Vagina (tissue), 2 donors: ENCODE results near the gene TMEM81. TPM values are rescaled to one million over a fixed set of nuclear protein-coding genes. Genes with fewer than 3 reads are reported as not detected.

Experiments used
- DNase-seq, 2 donors: peaks; one replicate each; pipeline ENCODE4 v3.0.0-alpha.2; 2017; ENCODE audit errors: extremely low spot score in 2 of 2
- H3K27ac ChIP-seq: fragments of 200-600 bp; sonication (generic); one replicate; pipeline ENCODE4 v1.5.1; 2019
- H3K27me3 ChIP-seq: fragments of 200-600 bp; sonication (generic); one replicate; pipeline ENCODE4 v1.5.1; 2019
- H3K36me3 ChIP-seq, 2 donors: fragments of 200-600 bp; sonication (generic); one replicate each; pipeline ENCODE4 v1.5.1; 2017 to 2019
- H3K4me1 ChIP-seq: fragments of 200-600 bp; sonication (generic); one replicate; pipeline ENCODE4 v1.5.1; 2019
- H3K4me3 ChIP-seq, 2 donors: fragments of 200-600 bp; sonication (generic); 1 replicate in 1 of 2; 2 replicates in 1 of 2; pipeline ENCODE4 v1.5.1; 2016 to 2019
- H3K9me3 ChIP-seq: fragments of 200-600 bp; sonication (generic); one replicate; pipeline ENCODE4 v1.5.1; 2019
- CTCF ChIP-seq, 3 experiments: fragments of 450-650 bp in 2 of 3; fragments of 200-600 bp in 1 of 3; sonication (generic) in 1 of 3; IDR thresholded peaks; one replicate each; pipeline ENCODE4 v1.5.1; 2017 to 2019; ENCODE audit warnings: antibody characterized with exemption in 3 of 3, mild to moderate bottlenecking in 2 of 3, moderate library complexity in 2 of 3
- POLR2A ChIP-seq, 2 donors: fragments of 450-650 bp; IDR thresholded peaks; one replicate each; pipeline ENCODE4 v1.6.1; 2017; ENCODE audit warnings: antibody characterized with exemption in 2 of 2, mild to moderate bottlenecking in 2 of 2, moderate library complexity in 2 of 2
- POLR2AphosphoS5 ChIP-seq, 2 donors: sonication (generic); formaldehyde crosslinking; IDR thresholded peaks; one replicate each; pipeline ENCODE4 v1.9.0; 2017; ENCODE audit warnings: antibody characterized with exemption in 2 of 2, mild to moderate bottlenecking in 2 of 2, low read depth in 1 of 2; ENCODE audit not compliant: insufficient read depth in 1 of 2
- intact Hi-C: fragments of 100-400 bp; cut with DNase I; formaldehyde crosslinking; loops from one replicate; pipeline ENCODE4 v1.15.1; 2023
- total RNA-seq: library from RNA; depleted of rRNA; stranded (reverse); fragments of >200 nt; gene quantifications from one replicate; pipeline ENCODE4 v1.2.3, GENCODE V29; 2016

TMEM81 gene
- total RNA-seq, 1 donor from 2014 or later = 3.9 TPM

DNA sequence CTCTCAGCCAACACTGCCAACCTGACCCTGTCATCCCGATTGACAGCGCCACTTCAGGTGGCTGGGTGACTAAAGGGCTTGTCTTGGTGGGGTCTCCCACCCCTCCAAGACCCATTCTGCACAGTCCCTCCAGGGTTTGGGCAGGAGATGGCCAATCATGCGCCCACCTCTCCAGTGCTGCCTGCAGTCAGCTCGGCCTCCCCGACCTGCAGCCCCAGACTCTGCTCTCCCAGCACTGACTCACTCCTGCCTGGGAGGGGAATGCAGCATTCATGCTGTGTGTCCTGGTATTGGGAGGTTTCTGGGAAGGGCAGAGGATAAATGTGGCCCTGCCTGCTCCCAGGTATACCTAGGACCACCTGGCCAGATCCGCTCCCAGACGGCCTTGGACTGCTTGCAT is 9.7 kb downstream of the TMEM81 start:
- H3K9me3 ChIP-seq = no peaks in the 10 kb centered on the region
- peak in 1 of 2 donors; percentile 84 for DNase-seq
- H3K27ac ChIP-seq = no peak overlapping the region
- no peaks in the 10 kb centered on the region for H3K4me1 ChIP-seq
- H3K27me3 ChIP-seq = no peaks in the 10 kb centered on the region
- H3K4me3 ChIP-seq = no peak overlapping the region
- no peaks in the 10 kb centered on the region for H3K36me3 ChIP-seq
- intact Hi-C loops = no loop called here
- TF ChIP-seq POLR2AphosphoS5 (IDR thresholded peaks at IDR 0.05; ENCODE audit: insufficient read depth in 1 of 2, low read depth in 1 of 2) (no peak), CTCF (IDR thresholded peaks at IDR 0.05) (no peak), POLR2A (IDR thresholded peaks at IDR 0.05) (no peak)

- TF ChIP-seq CTCF (IDR thresholded peaks at IDR 0.05) (no peak), POLR2A (IDR thresholded peaks at IDR 0.05) (no peak), POLR2AphosphoS5 (IDR thresholded peaks at IDR 0.05; ENCODE audit: insufficient read depth in 1 of 2, low read depth in 1 of 2) (no peak)
- peak in 1 of 2 donors; percentile 84 for DNase-seq
- Histone ChIP-seq H3K27me3 (no peaks in the 10 kb centered on the region), H3K36me3 (no peaks in the 10 kb centered on the region), H3K4me3 (no peak overlapping the region), H3K9me3 (no peaks in the 10 kb centered on the region), H3K4me1 (no peaks in the 10 kb centered on the region), H3K27ac (no peak overlapping the region)
- intact Hi-C loops = no loop called here
These were observed 10.2 kb downstream of the TMEM81 start for GRCh38 chr1:205074084-205074483.

DNA sequence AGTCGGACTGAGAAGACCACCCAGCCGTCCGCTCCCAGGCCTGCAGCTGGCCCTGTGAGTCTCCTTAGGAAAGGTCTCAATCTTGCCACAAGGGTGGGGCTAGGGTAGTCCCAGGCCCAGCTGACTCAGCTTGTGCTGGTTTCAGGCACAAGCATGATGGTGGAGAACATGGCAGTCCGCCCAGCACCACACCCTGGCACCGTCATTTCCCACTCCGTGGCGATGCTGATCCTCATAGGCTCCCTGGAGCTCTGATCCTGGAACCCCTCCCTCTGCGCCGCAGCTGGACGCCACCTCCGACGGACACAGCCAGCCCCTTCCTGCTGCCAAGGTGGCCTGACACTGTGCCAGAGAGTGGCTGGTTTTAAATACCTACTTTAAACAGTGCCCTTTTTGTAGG is 10.7 kb downstream of the TMEM81 start:
- Histone ChIP-seq H3K27ac (no peak overlapping the region), H3K36me3 (no peaks in the 10 kb centered on the region), H3K4me3 (no peak overlapping the region), H3K9me3 (no peaks in the 10 kb centered on the region), H3K27me3 (no peaks in the 10 kb centered on the region), H3K4me1 (no peaks in the 10 kb centered on the region)
- intact Hi-C loops = no loop called here
- peak in 1 of 2 donors; percentile 49 for DNase-seq
- TF ChIP-seq CTCF (IDR thresholded peaks at IDR 0.05) = no peak
- TF ChIP-seq POLR2AphosphoS5 (IDR thresholded peaks at IDR 0.05; ENCODE audit: insufficient read depth in 1 of 2, low read depth in 1 of 2) = no peak
- TF ChIP-seq POLR2A (IDR thresholded peaks at IDR 0.05) = no peak

- intact Hi-C loops = no loop called here
- DNase-seq = peak in 1 of 2 donors; percentile 67
- no peaks in the 10 kb centered on the region for H3K36me3 ChIP-seq
- H3K27ac ChIP-seq = no peak overlapping the region
- no peak overlapping the region for H3K4me3 ChIP-seq
- no peaks in the 10 kb centered on the region for H3K4me1 ChIP-seq
- H3K27me3 ChIP-seq = no peaks in the 10 kb centered on the region
- no peaks in the 10 kb centered on the region for H3K9me3 ChIP-seq
- no peak for TF ChIP-seq POLR2A (IDR thresholded peaks at IDR 0.05)
These were observed 11.4 kb downstream of the TMEM81 start for GRCh38 chr1:205072881-205073280.

DNA sequence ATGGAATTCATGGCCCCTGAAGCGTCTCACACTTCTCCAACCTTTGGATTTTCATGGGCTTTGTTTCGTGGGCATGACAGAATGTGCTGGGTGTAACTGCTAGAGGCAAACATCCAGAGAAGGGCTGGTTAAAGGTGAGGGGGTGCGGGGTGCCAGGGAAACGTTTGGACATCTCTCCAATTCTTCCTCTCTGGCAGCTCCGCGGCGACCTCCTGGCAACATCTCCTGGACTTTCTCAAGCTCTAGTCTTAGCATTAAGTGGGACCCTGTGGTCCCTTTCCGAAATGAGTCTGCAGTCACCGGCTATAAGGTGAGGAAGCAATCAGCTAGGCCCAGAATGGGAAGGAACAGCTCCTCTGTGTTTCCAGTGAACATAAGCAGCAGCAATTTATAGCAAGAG is 12.0 kb downstream of the TMEM81 start:
- Histone ChIP-seq H3K36me3 (no peaks in the 10 kb centered on the region), H3K9me3 (no peaks in the 10 kb centered on the region), H3K27ac (no peak overlapping the region), H3K27me3 (no peaks in the 10 kb centered on the region), H3K4me1 (no peaks in the 10 kb centered on the region), H3K4me3 (no peak overlapping the region)
- intact Hi-C loops = no loop called here
- TF ChIP-seq POLR2A (IDR thresholded peaks at IDR 0.05) (no peak), CTCF (IDR thresholded peaks at IDR 0.05) (no peak), POLR2AphosphoS5 (IDR thresholded peaks at IDR 0.05; ENCODE audit: insufficient read depth in 1 of 2, low read depth in 1 of 2) (no peak)
- DNase-seq = peak in 1 of 2 donors; percentile 52

DNA sequence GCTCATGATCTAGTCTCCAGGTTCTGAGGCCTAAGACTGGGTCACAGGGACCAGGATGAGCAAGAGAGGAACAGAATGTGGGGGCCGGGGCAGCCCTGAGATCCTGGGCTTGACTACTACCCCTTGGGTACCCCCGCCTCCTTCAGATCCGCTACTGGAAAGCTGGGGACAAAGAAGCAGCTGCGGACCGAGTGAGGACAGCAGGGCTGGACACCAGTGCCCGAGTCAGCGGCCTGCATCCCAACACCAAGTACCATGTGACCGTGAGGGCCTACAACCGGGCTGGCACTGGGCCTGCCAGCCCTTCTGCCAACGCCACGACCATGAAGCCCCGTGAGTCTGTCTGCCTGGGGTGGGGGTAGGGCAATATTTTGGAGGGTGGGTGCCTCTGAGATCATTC is 12.5 kb downstream of the TMEM81 start:
- H3K4me1 ChIP-seq = no peaks in the 10 kb centered on the region
- no peak overlapping the region for H3K4me3 ChIP-seq
- no peaks in the 10 kb centered on the region for H3K36me3 ChIP-seq
- intact Hi-C loops = no loop called here
- no peak overlapping the region for H3K27ac ChIP-seq
- H3K27me3 ChIP-seq = no peaks in the 10 kb centered on the region
- DNase-seq = peak in 1 of 2 donors; percentile 85
- H3K9me3 ChIP-seq = no peaks in the 10 kb centered on the region
- TF ChIP-seq POLR2AphosphoS5 (IDR thresholded peaks at IDR 0.05; ENCODE audit: insufficient read depth in 1 of 2, low read depth in 1 of 2) (no peak), CTCF (IDR thresholded peaks at IDR 0.05) (no peak), POLR2A (IDR thresholded peaks at IDR 0.05) (no peak)
